ENCODE measurements around the gene CNTN4.

GRCh38 chr3:2420919-2421318 lies 322.3 kb downstream of the CNTN4 start:
- TF ChIP-seq CTCF (IDR thresholded peaks at IDR 0.05) (no peak), POLR2A (IDR thresholded peaks at IDR 0.05) (no peak)

All from tibial nerve (tissue), 3 donors.